WI38 (cell line): ENCODE data around the gene BCKDHA.
"Not testable (repeated sequence)": the region's sequence is repeated elsewhere in the genome, so short reads cannot be mapped to it uniquely, and the experiment has no call there.

Source experiments
- H3K4me3 ChIP-seq: 2 replicates; pipeline ENCODE4 v1.5.1; 2011; ENCODE audit warnings: low read depth, mild to moderate bottlenecking, control low read depth, low read length
- TF ChIP-seq, protein P1 (sequence below): IDR thresholded peaks from 2 replicates; pipeline ENCODE4 v1.5.1; 2012; ENCODE audit warnings: low read depth, mild to moderate bottlenecking, control low read depth, low read length

BCKDHA gene

GRCh38 chr19:41452584-41453275, 55.1 kb downstream of the BCKDHA start:
- TF ChIP-seq, protein P1, sequence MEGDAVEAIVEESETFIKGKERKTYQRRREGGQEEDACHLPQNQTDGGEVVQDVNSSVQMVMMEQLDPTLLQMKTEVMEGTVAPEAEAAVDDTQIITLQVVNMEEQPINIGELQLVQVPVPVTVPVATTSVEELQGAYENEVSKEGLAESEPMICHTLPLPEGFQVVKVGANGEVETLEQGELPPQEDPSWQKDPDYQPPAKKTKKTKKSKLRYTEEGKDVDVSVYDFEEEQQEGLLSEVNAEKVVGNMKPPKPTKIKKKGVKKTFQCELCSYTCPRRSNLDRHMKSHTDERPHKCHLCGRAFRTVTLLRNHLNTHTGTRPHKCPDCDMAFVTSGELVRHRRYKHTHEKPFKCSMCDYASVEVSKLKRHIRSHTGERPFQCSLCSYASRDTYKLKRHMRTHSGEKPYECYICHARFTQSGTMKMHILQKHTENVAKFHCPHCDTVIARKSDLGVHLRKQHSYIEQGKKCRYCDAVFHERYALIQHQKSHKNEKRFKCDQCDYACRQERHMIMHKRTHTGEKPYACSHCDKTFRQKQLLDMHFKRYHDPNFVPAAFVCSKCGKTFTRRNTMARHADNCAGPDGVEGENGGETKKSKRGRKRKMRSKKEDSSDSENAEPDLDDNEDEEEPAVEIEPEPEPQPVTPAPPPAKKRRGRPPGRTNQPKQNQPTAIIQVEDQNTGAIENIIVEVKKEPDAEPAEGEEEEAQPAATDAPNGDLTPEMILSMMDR, result no peak
- H3K4me3 ChIP-seq, result no peak overlapping the region

- no peak overlapping the region for H3K4me3 ChIP-seq
- TF ChIP-seq, protein P1, result no peak
These were observed 58.3 kb downstream of the BCKDHA start for GRCh38 chr19:41455936-41456335.

DNA sequence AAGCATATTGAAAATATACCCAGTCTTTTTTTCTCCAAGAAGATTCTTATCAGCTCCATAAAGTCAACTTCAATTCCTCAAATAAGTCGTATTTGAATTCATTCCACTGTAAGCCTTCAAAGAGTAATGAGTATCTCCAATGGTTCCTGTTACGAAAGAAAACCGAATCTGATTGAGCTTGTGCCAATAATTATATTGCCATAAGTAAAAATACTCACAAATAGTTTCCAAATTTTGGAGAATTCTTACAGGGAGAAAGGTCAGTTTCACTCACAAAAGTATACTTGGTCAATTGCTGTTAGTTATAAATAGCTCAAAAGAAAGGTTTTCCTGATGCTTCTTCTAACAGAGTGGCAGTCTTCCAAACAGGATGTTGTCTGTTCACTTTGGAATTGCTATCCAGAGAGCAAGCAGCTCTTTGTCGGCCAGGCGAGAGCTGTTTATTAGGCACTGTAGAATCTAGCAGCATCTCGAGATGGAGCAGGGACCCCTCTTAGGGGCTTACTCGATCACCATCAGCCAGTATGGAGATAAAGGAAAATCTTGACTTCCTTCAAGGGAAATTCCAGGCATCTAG, 58.8 kb downstream of the BCKDHA start:
- H3K4me3 ChIP-seq, result no peak overlapping the region
- TF ChIP-seq, protein P1, result no peak

DNA sequence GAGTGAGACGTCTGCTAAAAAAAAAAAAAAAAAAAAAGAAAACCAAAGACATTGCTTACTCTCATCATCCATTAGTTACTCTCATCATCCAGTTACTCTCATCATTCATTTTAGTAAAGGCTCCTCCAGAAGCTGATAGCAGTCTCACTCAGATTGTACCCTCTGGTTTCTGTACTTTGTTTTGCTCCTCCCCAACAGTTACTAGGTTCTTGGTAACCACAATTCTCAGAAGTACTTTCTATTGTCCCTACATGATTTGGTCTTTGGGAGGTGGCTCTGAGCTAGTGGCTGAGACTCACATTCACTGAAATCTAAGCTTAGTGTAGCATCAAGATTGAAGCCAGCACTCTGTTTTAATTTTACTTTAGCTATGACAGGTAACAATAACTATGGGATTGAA, 59.6 kb downstream of the BCKDHA start:
- TF ChIP-seq, protein P1, result no peak
- no peak overlapping the region for H3K4me3 ChIP-seq

DNA sequence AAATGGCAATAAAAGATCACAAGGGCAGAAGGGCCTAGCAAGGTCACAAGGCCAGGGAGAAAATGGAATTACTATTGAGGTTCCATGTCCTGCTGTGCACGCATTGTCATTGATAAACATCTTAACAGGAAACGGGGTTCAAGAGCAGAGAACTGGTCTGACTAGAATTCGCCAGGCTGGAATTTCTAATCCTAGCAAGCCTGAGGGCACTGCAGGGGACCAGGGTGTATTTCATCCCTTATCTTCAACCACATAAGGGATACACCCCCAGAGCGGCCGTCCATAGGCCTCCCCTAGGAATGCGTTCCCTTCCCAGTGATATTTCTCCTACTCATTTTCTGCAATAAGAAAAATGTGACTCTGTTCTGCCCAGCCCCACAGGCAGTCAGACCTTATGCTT, 64.9 kb downstream of the BCKDHA start:
- TF ChIP-seq, protein P1, result no peak
- H3K4me3 ChIP-seq, result no peak overlapping the region

DNA sequence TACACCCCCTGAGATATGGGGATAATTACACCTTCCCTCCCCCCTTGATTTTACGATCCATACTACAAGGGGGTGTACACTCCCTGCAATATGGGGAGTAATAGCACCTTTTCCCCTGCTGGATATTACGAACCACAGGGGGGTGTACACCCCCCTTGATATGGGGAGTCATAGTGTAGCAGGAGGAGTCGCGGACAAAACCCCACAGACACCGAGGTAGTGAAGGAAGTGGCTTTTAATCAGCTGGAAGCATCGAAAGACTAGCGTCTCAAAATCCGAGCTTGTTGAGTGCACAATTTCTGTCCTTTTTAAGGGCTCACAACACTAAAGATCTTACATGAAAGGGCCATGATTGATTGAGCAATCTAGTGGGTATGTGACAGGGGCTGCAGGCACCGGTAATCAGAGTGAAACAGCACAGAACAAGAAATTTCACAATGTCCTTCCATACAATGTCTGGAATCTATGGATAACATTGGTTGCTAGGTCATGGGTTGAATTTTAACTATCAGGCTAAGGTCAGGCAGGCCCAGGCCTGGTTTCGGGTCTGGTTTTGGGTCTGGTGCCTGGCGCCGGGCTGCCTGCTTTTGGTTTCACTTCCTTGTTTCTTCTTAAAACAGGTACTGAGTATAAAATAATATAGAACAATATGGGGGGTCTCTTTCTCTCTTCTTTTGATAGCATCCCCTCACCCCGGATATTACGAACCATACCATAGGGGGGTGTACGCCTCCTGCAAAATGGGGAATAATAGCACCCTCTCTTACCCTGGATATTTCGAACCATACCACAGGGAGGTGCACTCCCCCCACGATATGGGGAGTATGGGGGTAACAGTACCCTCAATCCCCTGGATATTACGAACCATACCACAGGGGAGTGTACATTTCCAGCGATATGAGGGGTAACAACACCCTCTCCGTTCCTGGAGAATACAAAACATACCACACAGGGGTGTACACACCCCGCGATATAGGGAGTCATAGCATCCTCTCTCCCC, 65.9 kb downstream of the BCKDHA start:
- H3K4me3 ChIP-seq, result not testable (repeated sequence)
